CD1c-positive myeloid dendritic cell (primary cell): Measurements from ENCODE around the gene SCYGR2.
A peak's percentile ranks its signal among the peaks of the same experiment; 100 is the strongest.

ENCODE experiments used
- DNase-seq: peaks from one replicate; pipeline ENCODE4 v3.0.0-alpha.2; 2016; ENCODE audit errors: extremely low spot score

The SCYGR2 gene

DNA sequence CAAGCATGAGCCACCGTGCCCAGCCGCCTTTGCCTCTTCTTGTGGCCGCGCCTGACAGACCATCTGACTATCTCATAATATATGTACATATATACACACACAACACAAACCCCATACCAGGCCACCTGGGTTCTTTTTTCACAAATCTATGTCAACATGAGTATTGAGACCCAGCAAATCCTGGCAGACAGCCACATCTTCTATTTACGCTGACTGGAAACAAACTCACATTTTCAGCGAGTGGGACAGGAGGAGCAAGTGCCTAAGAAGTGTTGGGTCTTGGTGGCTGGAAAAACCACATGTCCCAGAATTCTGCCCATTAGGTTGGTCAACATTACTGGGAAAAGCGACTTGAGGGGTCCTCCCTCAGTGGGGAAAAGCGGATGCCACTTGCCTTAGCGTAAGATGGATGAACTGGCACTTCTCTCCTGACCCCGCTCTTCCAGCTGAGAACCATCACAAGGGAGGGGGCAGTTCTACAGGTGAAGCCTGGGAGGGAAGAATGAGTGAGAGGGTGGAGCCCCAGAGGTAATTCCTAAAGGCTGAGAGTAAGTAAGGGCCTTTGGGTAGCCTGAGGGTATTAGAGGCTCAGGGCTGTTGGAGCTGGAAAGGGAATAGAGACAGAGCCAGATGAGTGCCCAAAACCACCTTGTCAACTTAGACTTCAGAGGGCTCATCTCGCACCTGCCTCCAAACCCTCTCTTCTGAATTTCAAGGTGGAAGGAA is 14.0 kb downstream of the SCYGR2 start:
- no peak for DNase-seq

DNA sequence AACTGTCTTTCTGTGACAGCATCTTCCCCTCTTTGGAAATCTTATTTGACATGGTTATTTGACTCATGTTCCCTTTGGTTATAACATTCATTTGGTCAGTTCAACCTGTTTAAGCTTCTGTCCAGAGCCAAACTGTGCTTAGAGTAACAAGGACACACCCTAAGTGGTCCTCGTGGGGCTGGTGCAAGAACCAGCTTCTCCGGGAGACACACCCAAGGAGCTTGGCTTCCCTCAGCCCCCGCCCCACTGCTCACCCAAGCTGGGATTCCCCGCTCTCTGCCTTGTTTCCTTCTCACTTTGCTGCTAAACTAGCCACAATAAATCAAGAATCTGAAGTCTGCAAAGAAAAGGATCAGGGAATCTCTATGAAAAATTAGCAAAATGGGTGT is 14.6 kb downstream of the SCYGR2 start:
- no peak for DNase-seq

DNA sequence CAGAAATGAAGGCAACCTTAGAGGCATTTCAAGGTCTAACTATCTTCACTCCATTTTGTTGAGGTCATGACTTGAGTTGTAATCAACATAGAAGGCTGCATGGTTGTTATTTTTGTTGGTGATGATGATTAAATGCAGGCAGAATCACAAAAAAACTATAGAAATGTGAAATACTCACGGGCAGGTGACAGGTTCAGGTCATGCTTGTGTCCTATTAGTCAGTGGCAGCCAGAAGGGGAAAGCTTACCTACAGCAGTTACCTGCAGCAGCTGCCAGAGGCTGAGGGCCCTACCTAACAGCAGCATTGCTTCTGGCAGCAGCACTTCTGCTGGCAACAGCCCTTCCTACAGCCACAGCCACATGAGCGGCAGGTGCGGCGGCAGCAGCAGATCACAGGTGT is 15.6 kb downstream of the SCYGR2 start:
- DNase-seq, result no peak

DNA sequence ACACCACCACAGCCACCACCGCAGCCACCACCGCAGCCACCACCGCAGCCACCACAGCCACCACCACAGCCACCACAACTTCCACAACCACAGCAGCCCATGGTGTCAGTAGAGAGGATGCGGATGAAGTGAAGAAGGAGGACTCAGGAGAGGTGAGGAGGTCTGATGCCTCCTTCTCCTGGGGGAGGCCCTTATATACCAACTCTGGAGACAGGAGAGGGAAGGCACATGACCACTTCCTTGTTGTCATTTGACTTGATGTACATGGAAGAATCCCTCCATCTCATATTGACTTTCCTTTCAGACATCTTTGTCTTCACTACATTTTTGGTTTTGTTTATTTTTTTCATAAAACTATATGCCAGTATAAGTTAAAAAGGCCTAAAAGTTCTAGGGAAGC is 16.0 kb downstream of the SCYGR2 start, which contains the start of gene SCYGR3:
Gene SCYGR3 (minus strand): TSS at position 101 of the 400 bp plus-strand sequence. CDS start 0 bp downstream, at position 101.
- DNase-seq, result no peak

DNA sequence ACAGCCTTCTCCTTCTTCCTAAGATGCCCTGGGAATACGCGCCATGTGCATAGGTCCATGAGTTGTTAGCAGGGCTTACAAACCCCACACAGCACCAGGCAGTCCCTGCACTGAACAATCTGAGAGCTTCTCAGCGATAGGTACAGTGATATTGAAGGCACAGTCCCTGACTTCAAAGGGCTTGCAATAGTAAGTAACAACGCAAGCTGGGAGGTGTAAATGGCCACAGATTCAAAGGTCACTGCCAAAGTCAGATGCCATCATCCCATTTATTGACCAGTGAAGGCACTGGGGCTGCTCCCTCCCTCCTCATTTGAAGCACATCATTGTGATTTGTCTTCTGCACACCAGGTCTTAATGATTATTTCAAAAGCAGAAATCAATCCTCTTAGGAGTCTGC is 16.5 kb downstream of the SCYGR2 start:
- no peak for DNase-seq

DNA sequence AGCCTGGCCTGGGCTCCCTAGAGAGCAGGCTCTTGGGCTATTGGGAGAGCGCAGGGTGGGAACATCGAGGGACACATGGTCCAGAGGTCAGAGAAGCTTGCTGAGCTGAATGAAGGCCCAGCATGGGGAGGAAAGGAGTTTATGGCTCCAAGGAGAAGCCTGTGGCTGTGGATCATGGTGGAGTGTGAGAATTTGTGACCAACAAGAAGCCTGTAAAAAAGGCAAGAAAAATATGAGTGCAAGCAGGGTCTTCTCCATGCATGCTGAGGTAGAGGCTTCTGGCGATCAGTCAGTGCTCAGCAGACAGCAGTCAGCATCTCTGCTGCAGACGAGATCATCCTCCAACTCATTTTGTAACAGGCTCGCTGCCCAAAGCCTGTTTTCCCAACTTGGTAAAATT is 17.2 kb downstream of the SCYGR2 start:
- no peak for DNase-seq

DNA sequence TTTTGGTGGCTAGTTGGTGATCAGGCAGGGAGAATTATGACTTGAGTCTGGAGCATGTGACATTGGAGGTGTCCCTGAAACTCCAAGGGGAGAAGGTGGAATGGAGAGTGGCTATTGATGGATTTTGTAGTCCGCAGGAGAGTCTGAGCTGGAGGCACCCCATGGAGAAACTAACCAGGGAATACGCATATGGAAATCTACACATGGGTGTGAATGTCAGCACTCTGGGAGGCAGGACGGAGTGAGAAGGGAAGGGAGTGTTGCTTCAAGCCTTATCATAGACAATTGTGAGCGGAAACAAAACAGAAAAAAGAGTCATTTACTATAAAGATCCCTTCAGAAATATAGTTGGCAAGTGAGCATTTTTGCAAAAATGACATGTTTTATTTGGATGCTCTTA is 17.9 kb downstream of the SCYGR2 start:
- DNase-seq, result no peak

DNA sequence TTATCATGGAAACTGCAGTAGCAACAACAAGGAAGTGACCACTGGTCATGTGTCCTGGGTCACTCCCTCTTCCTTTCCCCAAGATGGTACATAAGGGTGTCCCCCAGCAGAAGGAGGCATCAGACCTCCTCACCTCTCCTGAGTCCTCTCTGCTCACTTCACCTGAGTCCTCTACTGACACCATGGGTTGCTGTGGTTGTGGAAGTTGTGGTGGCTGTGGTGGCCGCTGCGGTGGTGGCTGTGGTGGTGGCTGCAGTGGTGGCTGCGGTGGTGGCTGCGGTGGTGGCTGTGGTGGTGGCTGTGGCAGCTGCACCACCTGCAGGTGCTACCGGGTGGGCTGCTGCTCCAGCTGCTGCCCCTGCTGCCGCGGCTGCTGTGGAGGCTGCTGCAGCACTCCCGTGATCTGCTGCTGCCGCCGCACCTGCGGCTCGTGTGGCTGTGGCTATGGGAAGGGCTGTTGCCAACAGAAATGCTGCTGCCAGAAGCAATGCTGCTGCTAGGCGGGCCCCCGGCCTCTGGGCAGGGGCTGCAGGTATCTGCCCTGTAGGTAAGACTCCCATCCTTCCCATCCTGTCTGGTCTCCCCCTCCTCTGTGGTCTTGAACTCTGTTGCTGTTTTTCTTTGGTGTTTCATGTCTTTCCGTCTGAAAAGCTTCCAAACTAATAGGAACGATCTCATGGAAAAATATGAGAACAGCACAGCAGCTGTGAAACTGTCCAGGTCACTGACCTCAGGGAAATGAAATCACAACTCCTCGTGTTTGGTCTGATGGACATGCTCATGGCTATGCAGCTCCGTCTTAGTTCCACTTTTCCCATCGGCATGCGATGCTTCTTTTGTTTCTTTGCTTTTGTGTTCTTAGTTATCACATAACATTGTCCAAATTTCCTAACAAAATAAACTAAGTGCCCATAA is 18.9 kb downstream of the SCYGR2 start, which contains the start of gene SCYGR4:
Gene SCYGR4 (plus strand): TSS at position 183 of the 915 bp plus-strand sequence. CDS start 0 bp downstream, at position 183.
- no peak for DNase-seq

DNA sequence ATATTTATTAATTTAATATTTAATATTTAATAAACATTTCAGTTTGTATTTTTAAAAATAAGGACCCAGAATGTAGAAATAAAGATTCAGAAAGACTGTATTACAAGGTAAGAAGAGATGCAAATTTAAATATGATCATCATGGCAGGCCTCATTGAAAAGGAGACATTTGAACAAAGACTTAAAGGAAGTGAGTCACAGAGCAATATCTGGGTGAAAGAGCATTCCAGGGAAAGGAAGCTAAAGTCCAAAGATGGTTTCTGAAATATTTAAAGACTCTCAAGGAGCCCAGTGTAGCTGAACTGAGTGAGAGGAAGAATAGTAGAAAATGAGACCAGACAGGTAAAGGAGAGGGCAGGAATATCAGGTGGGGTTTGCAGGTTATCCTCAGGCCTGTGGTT is 24.5 kb downstream of the SCYGR2 start:
- DNase-seq, result peak; percentile 5

DNA sequence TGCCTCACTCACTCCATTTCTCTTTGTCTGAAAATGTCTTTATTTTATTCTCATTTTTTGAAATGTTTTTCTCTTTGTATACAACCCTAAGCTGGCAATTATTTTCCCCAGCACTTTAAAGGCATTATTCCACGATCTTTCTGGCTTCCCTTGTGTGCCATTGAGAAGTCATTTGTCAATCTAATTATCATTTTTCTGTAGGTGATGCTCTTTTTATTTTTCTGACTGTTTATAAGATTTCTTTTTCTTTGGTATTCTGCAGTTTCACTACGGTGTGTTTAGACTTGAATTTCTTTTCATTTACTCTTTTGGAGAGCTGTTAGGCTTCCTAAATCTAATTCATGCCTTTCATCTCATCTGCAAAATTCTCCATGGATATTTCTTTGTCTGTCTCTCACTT is 26.7 kb downstream of the SCYGR2 start:
- DNase-seq, result no peak

DNA sequence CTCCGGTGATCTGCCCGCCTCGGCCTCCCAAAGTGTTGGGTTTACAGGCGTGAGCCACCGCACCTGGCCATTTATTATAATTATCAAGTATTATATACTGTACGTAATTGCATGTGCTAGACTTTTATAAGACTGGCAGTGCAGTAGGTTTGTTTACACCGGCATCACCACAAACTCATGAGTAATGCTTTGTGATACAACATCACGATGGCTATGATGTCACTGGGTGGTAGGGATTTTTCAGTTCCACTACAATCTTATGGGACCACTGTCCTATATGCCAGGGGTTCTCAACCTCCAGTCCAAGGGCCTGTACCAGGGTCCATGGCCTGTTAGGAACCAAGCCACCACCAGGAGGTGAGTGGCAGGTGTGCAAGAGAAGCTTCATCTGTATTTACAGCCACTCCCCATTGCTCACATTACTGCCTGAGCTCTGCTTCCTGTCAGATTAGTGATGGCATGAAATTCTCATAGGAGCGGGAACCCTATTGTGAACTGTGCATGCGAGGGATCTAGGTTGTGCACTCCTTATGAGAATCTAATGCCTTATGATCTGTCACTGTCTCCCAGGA is 28.0 kb downstream of the SCYGR2 start:
- DNase-seq, result no peak

DNA sequence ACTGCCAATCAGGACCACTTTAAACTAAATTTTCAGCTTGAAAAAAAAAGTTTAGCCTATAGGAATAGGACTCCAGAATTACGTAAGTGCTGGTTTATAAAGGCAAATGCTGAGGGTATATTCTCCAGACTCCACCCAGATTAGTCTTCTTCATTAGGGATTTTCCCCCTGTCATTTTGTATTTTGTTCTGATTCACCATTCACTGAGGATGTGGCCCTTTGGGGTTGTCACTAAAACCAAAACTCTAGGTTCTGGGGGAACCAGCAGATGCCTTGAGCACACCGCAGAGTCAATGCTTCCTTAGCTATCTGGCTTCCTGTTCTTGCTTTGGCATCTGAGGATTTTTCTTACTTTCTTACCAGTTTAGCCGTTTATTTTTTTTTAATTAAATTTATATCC is 29.1 kb downstream of the SCYGR2 start:
- DNase-seq, result no peak

DNA sequence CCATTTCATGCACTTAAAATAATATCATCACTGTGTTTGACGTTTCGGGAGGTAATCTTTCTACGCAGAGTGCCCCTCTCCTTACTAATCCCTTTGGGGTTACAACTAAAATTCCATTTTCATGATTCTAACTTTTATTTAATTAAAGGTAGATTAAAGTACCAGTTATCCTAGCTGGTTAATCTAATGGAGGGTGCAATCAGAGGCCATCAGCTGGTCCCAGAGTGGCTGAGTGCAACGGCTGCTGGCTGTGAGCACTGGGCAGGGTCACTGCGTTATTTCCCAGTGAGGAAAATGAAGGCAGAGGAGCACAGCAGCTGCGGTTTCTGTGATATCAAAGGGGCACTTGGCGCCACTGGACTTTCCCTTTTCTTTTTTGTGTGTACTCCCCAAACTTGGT is 30.7 kb downstream of the SCYGR2 start:
- DNase-seq, result no peak

DNA sequence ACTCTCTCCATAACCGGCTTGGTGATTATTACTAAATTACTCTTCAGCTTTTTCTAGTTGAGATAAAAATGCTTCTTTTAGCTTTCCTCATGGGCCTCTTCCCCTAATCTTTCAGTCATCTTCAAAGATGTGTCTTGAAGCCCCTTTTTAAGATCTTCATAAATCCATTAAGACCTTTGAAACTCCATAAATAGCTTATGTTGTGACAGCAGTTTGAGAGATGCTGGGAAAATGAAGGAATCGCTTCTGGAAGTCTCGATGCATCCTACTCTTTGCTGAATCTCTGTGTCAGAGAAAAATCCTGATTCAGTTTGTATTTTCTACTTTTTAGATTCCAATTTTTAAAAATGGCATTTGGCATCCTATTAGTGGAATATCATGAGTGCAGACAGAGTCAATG is 31.6 kb downstream of the SCYGR2 start:
- DNase-seq, result no peak

DNA sequence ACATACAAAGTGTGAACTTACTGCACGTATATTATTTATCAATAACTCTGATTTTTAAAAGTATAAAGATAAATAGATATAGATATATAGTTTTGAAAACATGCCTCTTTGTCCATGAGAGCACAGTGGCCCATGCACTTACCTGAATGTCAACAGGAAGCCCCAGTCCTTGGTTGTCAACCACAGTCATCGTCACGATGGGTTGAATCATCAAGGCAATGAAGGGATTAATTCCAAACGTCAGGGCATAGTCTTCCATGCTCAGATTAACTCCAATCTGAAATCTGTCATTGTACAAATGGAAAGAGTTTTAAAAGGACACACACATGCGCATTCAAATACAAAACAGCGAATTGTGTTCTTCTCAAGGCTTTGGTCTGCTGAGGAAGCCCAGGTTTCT is 34.1 kb downstream of the SCYGR2 start:
- no peak for DNase-seq

DNA sequence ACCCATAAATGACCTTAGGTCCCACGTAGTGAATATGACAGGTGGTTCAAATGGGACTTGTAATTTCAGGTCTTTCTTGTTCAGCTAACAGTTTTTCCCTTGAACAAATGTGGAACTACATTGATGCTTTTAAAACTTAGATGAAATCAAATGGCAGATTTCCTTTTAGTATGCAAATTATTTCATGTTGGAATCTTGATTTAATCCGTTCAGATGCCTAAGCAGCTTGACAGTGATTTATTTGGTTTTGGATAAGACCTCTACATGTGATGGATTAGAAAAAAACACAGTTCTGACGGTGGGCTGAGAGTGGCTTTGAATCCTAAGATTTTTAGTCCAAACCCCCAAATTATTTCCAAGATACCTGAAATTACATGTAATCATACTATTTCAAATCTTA is 35.5 kb downstream of the SCYGR2 start:
- DNase-seq, result no peak

DNA sequence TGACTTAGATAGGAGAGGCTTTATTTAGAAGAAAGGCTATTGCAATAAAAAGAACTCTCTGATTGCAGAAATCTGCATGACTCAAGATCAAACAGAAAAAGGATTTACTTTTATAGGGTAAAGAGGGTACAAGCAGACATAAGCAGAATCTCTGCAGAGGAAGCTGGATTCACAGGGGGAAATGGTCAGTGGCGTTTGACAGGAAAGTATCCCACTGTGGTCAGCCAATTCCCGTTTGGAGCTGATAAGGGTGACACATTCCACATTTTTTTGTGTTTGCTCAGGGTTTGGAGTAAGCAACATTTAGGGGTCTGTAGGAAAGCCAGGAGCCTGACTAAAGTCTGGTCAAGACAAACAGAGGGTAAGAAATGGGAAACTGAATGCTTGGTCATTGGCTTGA is 44.0 kb downstream of the SCYGR2 start:
- DNase-seq, result no peak

DNA sequence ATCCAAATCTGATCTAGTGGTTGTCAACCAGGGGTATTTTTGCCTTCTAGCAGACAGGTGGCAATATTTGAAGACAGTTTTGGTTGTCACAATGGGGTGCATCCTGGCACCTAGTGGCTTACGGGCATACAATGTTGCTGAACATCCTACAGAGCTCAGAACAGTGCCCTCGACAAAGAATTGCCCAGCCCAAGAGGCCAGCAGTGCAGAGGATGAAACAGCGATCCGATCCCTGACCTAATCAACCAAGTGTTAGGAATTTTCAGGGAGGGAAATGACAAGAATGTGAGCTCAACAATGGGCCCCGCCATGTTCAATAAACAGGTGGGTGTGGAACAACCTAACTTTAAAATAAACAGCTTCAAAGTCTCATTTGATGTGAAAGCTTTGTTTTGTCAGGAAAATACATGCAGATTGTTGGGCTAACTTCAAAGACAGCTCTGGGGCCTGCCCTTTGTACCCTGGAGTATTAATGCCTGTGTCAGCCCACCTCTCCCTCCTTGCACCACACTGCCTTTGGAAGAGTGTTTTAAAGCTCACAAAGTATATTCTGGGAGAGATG is 45.4 kb downstream of the SCYGR2 start:
- no peak for DNase-seq
